ENCODE measurements around the gene ALG2.
"Not testable (repeated sequence)": the region's sequence is repeated elsewhere in the genome, so short reads cannot be mapped to it uniquely, and the experiment has no call there.

ALG2 gene

DNA sequence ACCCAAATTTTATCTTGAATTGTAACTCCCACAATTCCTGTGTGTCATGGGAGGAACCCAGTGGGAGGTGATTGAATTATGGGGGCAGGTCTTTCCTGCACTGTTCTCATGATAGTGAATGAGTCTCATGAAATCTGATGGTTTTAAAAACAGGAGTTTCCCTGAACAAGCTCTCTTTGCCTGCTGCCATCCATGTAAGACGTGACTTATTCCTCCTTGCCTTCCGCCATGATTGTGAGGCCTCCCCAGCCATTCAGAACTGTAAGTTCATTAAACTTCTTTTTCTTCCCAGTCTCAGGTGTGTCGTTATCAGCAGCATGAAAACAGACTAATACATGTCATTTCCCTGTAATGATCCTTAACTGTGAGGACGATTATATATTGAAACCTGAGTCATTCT lies 16.1 kb upstream of the ALG2 start:
- not testable (repeated sequence) for DNase-seq

DNA sequence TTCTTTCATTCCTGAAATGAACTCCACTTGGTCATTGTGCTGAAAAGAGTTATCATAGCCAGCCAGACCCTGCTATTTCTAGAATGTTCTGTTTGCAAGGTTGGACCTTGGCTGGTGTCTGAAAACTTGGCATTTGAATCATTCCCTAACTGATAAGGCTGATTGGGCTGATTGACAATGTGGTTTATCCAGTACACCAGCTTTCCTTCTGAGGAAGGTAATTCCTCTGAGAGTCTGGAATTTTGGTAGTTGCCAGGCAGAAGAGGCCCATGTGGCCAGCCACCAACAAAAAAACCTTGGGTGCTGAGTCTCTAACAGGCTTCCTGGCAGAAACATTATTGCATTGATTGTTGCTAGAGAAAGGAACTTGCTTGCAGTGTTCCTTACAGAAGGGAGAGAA lies 15.6 kb upstream of the ALG2 start:
- no peak for DNase-seq

GRCh38 chr9:99235926-99236634 lies 14.3 kb upstream of the ALG2 start:
- no peak for DNase-seq

DNA sequence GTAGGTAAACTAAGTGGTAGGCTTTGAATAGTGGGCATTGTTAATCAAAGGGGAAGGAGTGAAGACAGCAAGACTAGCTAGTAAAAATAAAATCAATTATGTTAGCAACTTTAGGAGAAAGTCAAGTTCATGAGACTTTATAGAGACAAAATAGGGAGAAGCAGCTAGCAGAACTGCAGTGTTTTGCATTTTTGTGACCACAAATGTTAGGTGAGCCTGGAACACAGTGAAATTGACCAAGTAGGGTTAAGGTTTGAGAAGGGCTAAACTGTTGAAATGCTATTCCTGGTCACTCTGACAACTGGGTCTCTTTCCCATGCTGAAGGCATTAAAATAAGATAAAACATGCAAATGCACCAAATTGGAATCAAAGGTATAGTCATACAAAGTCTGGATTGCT lies 13.3 kb upstream of the ALG2 start:
- no peak for DNase-seq

- no peak for DNase-seq
Observed at GRCh38 chr9:99234618-99235017, 12.9 kb upstream of the ALG2 start.

GRCh38 chr9:99231711-99232110 lies 10.0 kb upstream of the ALG2 start:
- no peak for DNase-seq

DNA sequence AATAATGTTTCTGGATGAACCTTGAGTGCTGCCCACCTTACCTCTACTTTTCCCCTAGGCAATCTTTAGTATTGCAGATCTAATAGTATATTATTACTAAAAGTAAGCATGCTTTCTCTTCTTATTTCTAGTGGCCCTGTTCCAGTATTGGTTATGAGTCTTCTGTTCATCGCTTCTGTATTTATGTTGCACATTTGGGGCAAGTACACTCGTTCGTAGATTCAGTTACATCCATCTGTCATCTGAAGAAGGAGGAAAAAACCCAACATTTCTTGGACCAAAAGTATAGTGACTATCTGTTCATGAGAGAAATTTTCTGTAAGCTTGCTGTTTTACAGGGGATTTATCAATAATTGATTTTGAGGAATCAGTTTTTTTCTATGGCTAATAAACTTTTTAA lies 8.5 kb upstream of the ALG2 start:
- DNase-seq: no peak

DNA sequence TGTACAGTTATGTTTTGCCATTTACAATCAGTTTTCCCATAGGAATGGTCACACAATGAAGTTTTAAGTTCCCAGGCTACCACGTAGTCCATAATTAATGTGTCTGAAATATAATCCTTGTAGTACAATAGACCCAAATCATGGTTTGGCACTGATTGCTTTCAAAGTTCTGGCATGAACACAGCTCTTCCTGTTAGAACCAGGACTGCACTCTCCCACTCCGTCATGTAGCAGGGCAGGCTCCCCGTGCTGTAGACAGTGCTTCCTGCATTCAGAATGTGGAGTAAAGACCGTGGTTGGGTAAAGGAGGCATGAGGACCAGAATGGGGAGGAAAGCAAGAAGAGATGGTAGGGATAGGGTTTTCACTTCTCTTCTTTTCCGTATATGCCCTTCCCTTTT lies 4.3 kb upstream of the ALG2 start:
- DNase-seq: no peak

DNA sequence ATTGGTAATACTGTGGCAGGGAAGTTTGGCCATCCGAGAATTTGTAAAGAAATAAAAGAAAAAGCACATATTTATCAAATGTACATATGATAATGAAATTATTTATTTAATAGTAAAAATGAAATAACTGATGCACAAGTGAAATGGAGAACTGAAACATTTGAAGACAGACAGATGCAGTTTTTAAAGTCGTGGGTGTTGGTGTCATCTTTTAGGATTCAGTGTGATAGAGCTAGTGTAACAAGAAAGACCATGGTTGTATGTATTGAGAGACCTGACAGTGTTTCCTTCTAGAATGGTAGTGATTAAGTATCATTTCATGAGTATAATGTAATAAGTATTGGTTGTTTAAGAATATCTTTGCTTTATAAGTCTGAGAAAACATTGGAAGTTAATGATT lies 2.7 kb upstream of the ALG2 start:
- no peak for DNase-seq

- peak; percentile 8 for DNase-seq
Observed at GRCh38 chr9:99222416-99223270, 901 bp upstream of the ALG2 start.

- no peak for DNase-seq
Observed at GRCh38 chr9:99221266-99221620, 499 bp downstream of the ALG2 start.

- DNase-seq: no peak
Observed at GRCh38 chr9:99220011-99220410, 1.7 kb downstream of the ALG2 start.

- no peak for DNase-seq
Observed at GRCh38 chr9:99216073-99216472, 5.7 kb downstream of the ALG2 start.

DNA sequence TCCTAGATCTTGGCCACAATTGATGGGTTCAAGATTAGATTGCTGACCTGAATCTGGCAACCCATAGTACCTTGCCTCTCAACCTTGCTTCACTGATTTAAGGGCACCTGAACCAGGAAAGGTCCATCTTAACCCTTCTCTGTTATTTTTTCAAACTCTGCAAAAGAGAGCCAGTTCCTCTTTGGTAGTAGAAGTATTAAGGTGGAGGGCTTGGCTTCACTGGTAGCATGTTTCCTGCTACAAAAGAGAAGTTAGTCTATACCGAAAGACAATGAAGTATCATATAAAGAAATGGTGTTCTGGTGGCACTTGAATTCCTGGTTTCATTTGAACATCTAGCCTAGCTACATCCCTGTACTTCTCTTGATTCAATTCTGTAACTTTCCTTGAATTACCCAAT lies 8.5 kb downstream of the ALG2 start:
- no peak for DNase-seq

- DNase-seq: no peak
Observed at GRCh38 chr9:99211746-99212145, 10.0 kb downstream of the ALG2 start.

DNA sequence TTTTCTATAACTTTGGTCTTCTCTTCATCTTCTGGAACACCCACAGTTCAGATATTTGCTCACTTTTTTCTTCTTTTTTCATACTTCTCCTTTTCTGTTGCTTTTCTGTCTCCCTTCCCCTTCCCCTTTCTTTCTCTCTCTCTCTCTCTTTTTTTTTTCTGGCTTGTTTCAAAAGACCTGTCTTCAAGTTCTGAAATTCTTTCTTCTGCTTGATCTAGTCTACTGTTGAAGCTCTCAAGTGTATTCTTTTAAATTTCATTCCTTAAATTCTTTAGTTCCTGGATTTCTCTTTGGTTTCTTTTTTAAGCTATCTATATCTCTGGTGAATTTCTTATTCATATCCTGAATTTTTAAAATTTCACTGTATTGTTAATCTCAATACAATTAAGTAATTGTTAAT lies 11.2 kb downstream of the ALG2 start:
- no peak for DNase-seq

DNA sequence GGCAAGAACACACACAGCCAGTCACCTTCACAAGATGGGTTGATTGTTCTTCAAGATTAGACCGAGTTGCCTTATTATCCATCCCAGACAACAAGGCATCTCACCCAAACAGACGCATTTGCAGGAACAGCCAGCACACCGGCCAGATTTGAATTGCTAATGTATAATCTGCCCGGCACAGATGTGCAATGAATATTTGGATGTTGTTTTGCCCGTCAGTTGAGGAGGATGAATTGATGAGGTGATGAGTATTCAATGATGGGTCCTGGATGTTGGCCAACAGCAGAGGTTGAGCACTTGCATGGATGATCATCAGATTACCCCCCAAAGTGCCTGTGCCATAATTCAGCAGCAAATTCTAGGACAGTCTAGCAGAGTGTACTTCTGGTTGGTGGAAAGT lies 20.1 kb downstream of the ALG2 start:
- DNase-seq: no peak

GRCh38 chr9:99199938-99200539 lies 21.7 kb downstream of the ALG2 start:
- no peak for DNase-seq

- DNase-seq: no peak
Observed at GRCh38 chr9:99197987-99198386, 23.8 kb downstream of the ALG2 start.

- no peak for DNase-seq
Observed at GRCh38 chr9:99197124-99197630, 24.6 kb downstream of the ALG2 start.

DNA sequence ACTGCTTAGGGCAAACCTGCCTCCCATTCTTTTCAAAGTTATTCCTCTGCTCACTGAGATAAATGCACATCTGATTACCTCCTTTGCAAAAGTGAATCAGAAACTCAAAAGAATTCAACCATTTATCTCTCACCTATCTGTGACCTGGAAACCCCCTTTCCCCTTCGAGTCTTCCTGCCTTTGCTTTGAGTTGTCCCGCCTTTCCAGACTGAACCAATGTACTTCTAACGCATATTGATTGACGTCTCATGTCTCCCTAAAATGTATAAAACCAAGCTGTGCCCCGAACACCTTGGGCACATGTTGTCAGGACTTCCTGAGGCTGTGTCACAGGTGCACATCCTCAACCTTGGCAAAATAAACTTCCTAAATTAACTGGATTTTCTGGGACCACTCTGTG lies 25.3 kb downstream of the ALG2 start:
- DNase-seq: not testable (repeated sequence)

DNA sequence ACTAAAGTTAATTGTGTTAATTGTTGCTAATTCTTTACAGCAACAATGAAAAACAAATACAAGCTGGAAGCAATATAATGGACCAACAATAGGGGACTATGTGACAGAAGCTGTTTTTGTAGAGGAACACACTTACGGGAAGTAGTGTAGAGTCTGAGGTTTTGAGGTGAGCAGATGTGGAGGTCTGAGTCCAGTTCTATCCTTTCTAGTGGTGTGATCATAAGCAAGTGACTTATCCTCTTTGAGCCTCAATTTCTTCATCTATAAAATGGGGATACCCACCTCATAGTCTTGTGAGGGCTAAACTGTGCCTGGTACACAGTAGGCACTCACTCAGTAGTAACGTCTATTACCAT lies 28.3 kb downstream of the ALG2 start:
- DNase-seq: no peak

DNA sequence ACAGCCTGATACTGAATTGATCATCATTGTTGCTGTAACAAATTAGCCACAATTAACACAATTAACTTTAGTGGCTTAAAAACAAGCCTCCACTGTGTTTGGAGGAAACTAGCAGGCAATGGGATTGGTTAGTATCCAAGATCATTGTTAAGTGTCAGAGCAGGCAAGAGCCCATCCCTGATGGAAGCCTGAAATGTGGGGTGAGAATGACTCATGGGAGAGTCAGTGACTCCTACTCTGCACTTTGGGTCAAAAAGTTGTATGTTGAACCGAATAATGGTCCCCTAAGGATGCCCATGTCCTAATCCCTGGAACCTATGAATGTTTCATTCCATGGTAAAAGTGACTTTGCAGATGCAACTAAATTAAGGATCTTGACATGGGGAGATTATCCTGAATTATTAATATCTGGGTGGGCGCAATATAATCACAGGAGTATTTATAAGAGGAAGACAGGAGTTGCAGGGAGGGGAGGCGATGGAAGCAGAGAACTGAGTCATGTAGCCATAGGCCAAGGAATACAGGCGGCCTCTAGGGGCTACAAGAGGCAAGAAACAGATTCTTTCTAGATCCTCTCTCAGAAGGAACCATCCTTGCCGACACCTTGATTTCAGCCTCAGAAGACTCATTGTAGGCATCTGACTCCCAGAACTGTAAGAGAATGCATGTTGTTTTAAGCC lies 28.8 kb downstream of the ALG2 start:
- DNase-seq: peak; percentile 24

All from fibroblast of skin of right quadriceps (primary cell).